H1 (cell line): ENCODE measurements around the gene ADSS2. TPM values are rescaled to one million over a fixed set of nuclear protein-coding genes. Genes with fewer than 3 reads are reported as not detected.

Experiments
- CTCF ChIA-PET: fragments of 300-600 bp; sonication (Branson Sonifier 250); formaldehyde crosslinking; loops from one replicate; lab custom pipeline; 2021; ENCODE audit not compliant: partially characterized antibody; lab: Charles Lee
- POLR2A ChIA-PET: fragments of 300-600 bp; sonication (Branson Sonifier 250); formaldehyde crosslinking; loops from one replicate; lab custom pipeline; 2021; ENCODE audit warnings: inconsistent platforms; ENCODE audit not compliant: partially characterized antibody; lab: Charles Lee
- DNase-seq, 2 experiments: peaks; one replicate each; pipeline versions ENCODE4 v3.0.0 to v3.0.0-alpha.2; 2010 to 2022; ENCODE audit warnings: low spot score in 2 of 2, low read depth in 1 of 2, mixed read lengths in 1 of 2
- FAIRE-seq: peaks from 2 replicates; lab custom pipeline; 2011; peaks lifted over from hg19 to GRCh38; lab: Jason Lieb, UNC
- H2AFZ ChIP-seq: 2 replicates; pipeline ENCODE4 v1.8.1; 2012; ENCODE audit warnings: low read length, inconsistent platforms
- H2AK5ac ChIP-seq: 2 replicates; pipeline ENCODE4 v1.6.1; 2013; ENCODE audit warnings: low read depth, low read length
- H2BK120ac ChIP-seq: replicated peaks from 2 replicates; pipeline ENCODE3; 2013; ENCODE audit warnings: low read depth, low read length, inconsistent platforms
- H2BK12ac ChIP-seq: 2 replicates; pipeline ENCODE4 v1.6.1; 2013; ENCODE audit warnings: low read depth, low read length
- H2BK15ac ChIP-seq: 2 replicates; pipeline ENCODE4 v1.6.1; 2013; ENCODE audit warnings: low read length
- H2BK20ac ChIP-seq: 2 replicates; pipeline ENCODE4 v1.6.1; 2013; ENCODE audit warnings: low read length
- H2BK5ac ChIP-seq: 2 replicates; pipeline ENCODE4 v1.6.1; 2013; ENCODE audit warnings: low read depth, low read length
- H3K14ac ChIP-seq: 2 replicates; pipeline ENCODE4 v1.6.1; 2013; ENCODE audit warnings: inconsistent platforms; ENCODE audit not compliant: insufficient read length
- H3K18ac ChIP-seq: 2 replicates; pipeline ENCODE4 v1.6.1; 2013; ENCODE audit warnings: low read length; ENCODE audit errors: extremely low read depth
- H3K23ac ChIP-seq: 2 replicates; pipeline ENCODE4 v1.6.1; 2013; ENCODE audit warnings: inconsistent platforms; ENCODE audit not compliant: insufficient read length
- H3K23me2 ChIP-seq: 2 replicates; pipeline ENCODE4 v1.6.1; 2013; ENCODE audit warnings: low read depth, low read length
- H3K27ac ChIP-seq: 2 replicates; pipeline ENCODE4 v1.6.1; 2011; ENCODE audit warnings: low read depth, low read length, inconsistent platforms
- H3K27me3 ChIP-seq, 4 experiments: replicated peaks in 1 of 4; 1 replicate in 1 of 4; 2 replicates in 3 of 4; pipeline versions ENCODE4 v1.6.1 to v1.8.1; 2011 to 2013; ENCODE audit warnings: low read length in 3 of 4, mild to moderate bottlenecking in 3 of 4, inconsistent platforms in 2 of 4, mixed read lengths in 2 of 4, moderate library complexity in 1 of 4; ENCODE audit not compliant: control insufficient read depth in 3 of 4, insufficient read depth in 3 of 4; ENCODE audit errors: extremely low read depth in 1 of 4
- H3K36me3 ChIP-seq, 4 experiments: 2 replicates each; pipeline versions ENCODE4 v1.6.1 to v1.8.1; 2011 to 2013; ENCODE audit warnings: mild to moderate bottlenecking in 4 of 4, low read length in 3 of 4, moderate library complexity in 2 of 4, control low read depth in 1 of 4, inconsistent platforms in 1 of 4; ENCODE audit not compliant: insufficient read depth in 4 of 4, control insufficient read depth in 2 of 4
- H3K4ac ChIP-seq: replicated peaks from 2 replicates; pipeline ENCODE3; 2013; ENCODE audit warnings: low read length, low read depth, mixed read lengths, inconsistent platforms; ENCODE audit not compliant: insufficient read length
- H3K4me1 ChIP-seq, 4 experiments: replicated peaks in 1 of 4; 1 replicate in 1 of 4; 2 replicates in 3 of 4; pipeline versions ENCODE4 v1.6.1 to v1.8.1; 2011 to 2013; ENCODE audit warnings: low read length in 3 of 4, inconsistent platforms in 2 of 4, mixed read lengths in 1 of 4; ENCODE audit not compliant: insufficient read depth in 4 of 4, control insufficient read depth in 3 of 4
- H3K4me2 ChIP-seq, 2 experiments: 2 replicates each; pipeline versions ENCODE4 v1.6.1 to v1.8.1; 2011 to 2013; ENCODE audit warnings: low read depth in 2 of 2, low read length in 2 of 2, control low read depth in 1 of 2, inconsistent platforms in 1 of 2, mild to moderate bottlenecking in 1 of 2; ENCODE audit not compliant: insufficient read depth in 1 of 2
- H3K4me3 ChIP-seq, 4 experiments: fragments of 200-600, 300-600 bp in 1 of 4; sonication (generic), shearing (Covaris generic), sonication (Bioruptor Twin) in 1 of 4; 2 replicates each; pipeline versions ENCODE4 v1.5.1 to v1.8.1; 2011 to 2016; ENCODE audit warnings: low read length in 4 of 4, low read depth in 3 of 4, control low read depth in 2 of 4, inconsistent platforms in 2 of 4, mild to moderate bottlenecking in 2 of 4, mixed read lengths in 1 of 4, moderate library complexity in 1 of 4; ENCODE audit not compliant: insufficient read depth in 2 of 4; ENCODE audit errors: extremely low read depth in 1 of 4
- H3K56ac ChIP-seq: replicated peaks from 2 replicates; pipeline ENCODE3; 2013; ENCODE audit warnings: low read depth, mild to moderate bottlenecking, mixed read lengths, low read length, inconsistent platforms; ENCODE audit not compliant: insufficient read length
- H3K79me1 ChIP-seq: 2 replicates; pipeline ENCODE4 v1.6.1; 2013; ENCODE audit warnings: low read depth, low read length, control low read depth
- H3K79me2 ChIP-seq, 2 experiments: 2 replicates each; pipeline versions ENCODE4 v1.6.1 to v1.8.1; 2012 to 2013; ENCODE audit warnings: low read length in 2 of 2, mild to moderate bottlenecking in 2 of 2, inconsistent platforms in 1 of 2; ENCODE audit not compliant: insufficient read depth in 2 of 2, control insufficient read depth in 1 of 2
- H3K9ac ChIP-seq, 4 experiments: replicated peaks in 1 of 4; 1 replicate in 1 of 4; 2 replicates in 3 of 4; pipeline versions ENCODE4 v1.6.1 to v1.8.1; 2011 to 2013; ENCODE audit warnings: low read depth in 3 of 4, low read length in 3 of 4, control low read depth in 2 of 4, mild to moderate bottlenecking in 2 of 4, moderate library complexity in 2 of 4, inconsistent platforms in 1 of 4; ENCODE audit errors: extremely low read depth in 1 of 4
- H3K9me3 ChIP-seq, 2 experiments: 2 replicates each; pipeline versions ENCODE4 v1.6.1 to v1.8.1; 2012 to 2013; ENCODE audit warnings: mild to moderate bottlenecking in 2 of 2, moderate library complexity in 2 of 2, control low read depth in 1 of 2, inconsistent platforms in 1 of 2, low read depth in 1 of 2, low read length in 1 of 2, mixed read lengths in 1 of 2; ENCODE audit not compliant: insufficient read depth in 2 of 2
- H4K20me1 ChIP-seq, 2 experiments: replicated peaks in 1 of 2; 2 replicates each; pipeline versions ENCODE3 to v1.8.1; 2011 to 2013; ENCODE audit warnings: inconsistent platforms in 2 of 2, low read length in 2 of 2, mild to moderate bottlenecking in 1 of 2; ENCODE audit not compliant: insufficient read depth in 2 of 2, control insufficient read depth in 1 of 2
- H4K5ac ChIP-seq: 2 replicates; pipeline ENCODE4 v1.6.1; 2013; ENCODE audit warnings: low read length, low read depth, mixed read lengths, inconsistent platforms; ENCODE audit not compliant: insufficient read length
- H4K8ac ChIP-seq: 2 replicates; pipeline ENCODE4 v1.8.0; 2013; ENCODE audit warnings: mild to moderate bottlenecking, moderate library complexity, low read length, inconsistent platforms; ENCODE audit not compliant: insufficient read depth; ENCODE audit errors: extremely low read depth
- H4K91ac ChIP-seq: replicated peaks from 2 replicates; pipeline ENCODE3; 2013; ENCODE audit warnings: low read length, mixed read lengths, inconsistent platforms; ENCODE audit not compliant: insufficient read length
- ASH2L ChIP-seq: fragments of 200-600, 300-600 bp; sonication (generic); IDR thresholded peaks from one replicate; pipeline ENCODE4 v1.7.1; 2017; ENCODE audit warnings: low read length
- BACH1 ChIP-seq: IDR thresholded peaks from 2 replicates; pipeline ENCODE4 v1.6.1; 2012; ENCODE audit warnings: low read length, improper control_type of control experiment
- CHD2 ChIP-seq: IDR thresholded peaks from 2 replicates; pipeline ENCODE4 v1.6.1; 2012; ENCODE audit warnings: low read length, improper control_type of control experiment
- EGR1 ChIP-seq: IDR thresholded peaks from 2 replicates; pipeline ENCODE4 v1.6.1; 2011; ENCODE audit warnings: low read depth, low read length, borderline replicate concordance
- GTF2F1 ChIP-seq: IDR thresholded peaks from 2 replicates; pipeline ENCODE4 v1.6.1; 2012; ENCODE audit warnings: low read depth, low read length, improper control_type of control experiment, borderline replicate concordance
- PHF8 ChIP-seq: fragments of 200-600 bp; sonication (generic); conservative IDR thresholded peaks from 2 replicates; pipeline ENCODE4 v1.7.1; 2012; ENCODE audit warnings: low read depth, mild to moderate bottlenecking, inconsistent platforms, low read length, moderate library complexity
- POLR2A ChIP-seq, 2 experiments: IDR thresholded peaks; 1 replicate in 1 of 2; 2 replicates in 1 of 2; pipeline ENCODE4 v1.6.1; 2011; ENCODE audit warnings: low read depth in 2 of 2, low read length in 2 of 2, mild to moderate bottlenecking in 2 of 2; ENCODE audit errors: control extremely low read depth in 1 of 2
- RBBP5 ChIP-seq: IDR thresholded peaks from 2 replicates; pipeline ENCODE4 v1.7.1; 2012; ENCODE audit warnings: low read depth, mild to moderate bottlenecking, inconsistent platforms, low read length, moderate library complexity, borderline replicate concordance
- RNF2 ChIP-seq: fragments of 200-900, 300-1000 bp; sonication (generic); IDR thresholded peaks from 2 replicates; pipeline ENCODE4 v1.7.1; 2016; ENCODE audit warnings: borderline replicate concordance, low read depth, mild to moderate bottlenecking, antibody characterized with exemption, low read length; ENCODE audit not compliant: poor library complexity, severe bottlenecking; ENCODE audit errors: missing control alignments
- RXRA ChIP-seq: IDR thresholded peaks from 2 replicates; pipeline ENCODE4 v1.6.1; 2011; ENCODE audit warnings: low read depth, mild to moderate bottlenecking, low read length, moderate library complexity; ENCODE audit not compliant: insufficient read depth
- SP4 ChIP-seq: IDR thresholded peaks from 2 replicates; pipeline ENCODE4 v1.6.1; 2012; ENCODE audit warnings: low read length, inconsistent platforms
- ZNF274 ChIP-seq: IDR thresholded peaks from 2 replicates; pipeline ENCODE4 v1.7.0; 2012; ENCODE audit warnings: low read length, borderline replicate concordance; ENCODE audit errors: extremely low read depth
- WGBS, 2 experiments: shearing (Covaris generic) in 1 of 2; methylation state at CpG; one replicate each; pipeline versions ENCODE4 v1.1.6 to v1.1.7; 2013 to 2015; ENCODE audit warnings: low lambda C conversion rate in 2 of 2, mixed read lengths in 2 of 2, inconsistent platforms in 1 of 2, low coverage in 1 of 2, missing lambda C conversion rate in 1 of 2; ENCODE audit not compliant: insufficient replicate concordance in 2 of 2, insufficient coverage in 1 of 2, insufficient read length in 1 of 2; ENCODE audit errors: extremely low coverage in 1 of 2, missing lambda C conversion rate in 1 of 2; 5-methylcytosine and 5-hydroxymethylcytosine counted together
- polyA plus RNA-seq, 7 experiments: library from polyadenylated mRNA; depleted of rRNA in 3 of 7; stranded (reverse) in 5 of 7; unstranded in 2 of 7; fragments of >200 nt in 5 of 7; fragments of 200-250 nt in 2 of 7; gene quantifications; 1 replicate in 5 of 7; 2 replicates in 1 of 7; 4 replicates in 1 of 7; pipeline versions ENCODE4 v1.2.1 to v1.2.3, GENCODE V29; 2011 to 2013; ENCODE audit warnings: missing spikeins in 2 of 7, mixed read lengths in 2 of 7
- total RNA-seq: library from RNA; stranded (reverse); fragmentation: NEBNext Ultra II Directional; extraction: Animal tissue kit (Norgen Biotek cat#: 25700); gene quantifications from 2 replicates; pipeline ENCODE4 v1.2.1, GENCODE V29; 2021
- TF ChIP-seq, protein P1 (sequence below): IDR thresholded peaks from 2 replicates; pipeline ENCODE4 v1.6.1; 2011; ENCODE audit warnings: low read length, improper control_type of control experiment

ADSS2 gene
- total and polyA plus RNA-seq, 2 of the 8 experiments (the other 6 are each of a cell fraction or from before 2014, with no cell fraction given): 29.8 to 108 TPM

DNA sequence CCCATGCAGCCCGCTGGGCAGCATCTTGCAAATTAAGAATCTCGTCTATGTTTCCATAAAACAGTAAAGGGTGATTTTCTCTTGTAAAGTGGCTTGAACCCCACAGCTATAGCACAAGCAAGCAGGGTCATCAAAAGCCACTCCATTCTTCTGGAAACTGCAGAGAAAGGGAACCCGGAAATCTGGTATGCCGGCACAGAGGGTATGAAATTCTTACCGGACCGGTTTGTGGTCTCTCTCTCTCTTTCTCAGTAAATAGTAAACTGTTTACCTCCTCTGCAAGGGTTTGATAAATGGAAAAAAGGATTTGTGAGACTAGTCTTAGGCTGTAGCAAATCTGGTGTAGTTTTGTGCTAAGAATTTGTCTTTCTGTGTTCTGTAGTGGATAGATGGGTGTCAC, 2.7 kb upstream of the ADSS2 start:
- Histone ChIP-seq H3K27ac (no peak overlapping the region), H2BK15ac (no peak overlapping the region), H3K79me1 (no peaks in the 10 kb centered on the region), H2AFZ (no peak overlapping the region; the same call in 1 of the 2 replicates), H4K5ac (no peak overlapping the region), H3K4me1 (peaks cover 1 to 19% (median 16%) of the 10 kb centered on the region in 4 experiments; a peak in 4 of 7 replicates), H3K4me2 (0 out of 4 replicates have a peak overlapping the region, but pooled peaks of 1 of the 2 experiments have one; percentile 28), H2BK20ac (no peak overlapping the region), H2BK120ac (no peak overlapping the region), H3K27me3 (no peaks in the 10 kb centered on the region), H4K20me1 (peaks cover 0 to 3% of the 10 kb centered on the region in 2 experiments), H3K4me3 (0 out of 8 replicates have a peak overlapping the region, but pooled peaks of 1 of the 4 experiments have one; percentile 2), H3K23me2 (peaks cover 2% of the 10 kb centered on the region; the same call in 1 of the 2 replicates), H3K18ac (peak overlapping the region; percentile 9; the same call in 1 of the 2 replicates), H3K23ac (no peak overlapping the region), H3K9ac (no peak overlapping the region), H3K56ac (no peak overlapping the region), H3K9me3 (no peaks in the 10 kb centered on the region), H3K79me2 (peaks cover 5 to 19% of the 10 kb centered on the region in 2 experiments), H4K91ac (no peak overlapping the region), H3K14ac (no peak overlapping the region), H4K8ac (no peak overlapping the region), H2BK12ac (0 out of 2 replicates have a peak overlapping the region, but pooled peaks have one; percentile 55), H3K36me3 (peaks cover 0 to 9% (median 0%) of the 10 kb centered on the region in 4 experiments; a peak in 1 of 8 replicates), H3K4ac (no peak overlapping the region), H2AK5ac (no peak overlapping the region), H2BK5ac (peak overlapping the region; percentile 42; the same call in 1 of the 2 replicates)
- CTCF ChIA-PET: no interaction called here
- no peak for DNase-seq
- no peak for FAIRE-seq
- POLR2A ChIA-PET: interaction anchor here (0.6 kb wide), 1 partner anchor 22 kb away, joined by 3 read pairs; no protein-coding TSS in a partner anchor
- WGBS, 2 experiments: 49% methylated on average over 6 of the region's 6 CpGs; no CpG with 5 or more reads in 1 of the 2 experiments
- TF ChIP-seq RBBP5 (peak; percentile 73; the same call in 1 of the 2 replicates), ASH2L (peak; percentile 44), EGR1 (no peak), POLR2A (IDR thresholded peaks at IDR 0.05; ENCODE audit: control extremely low read depth in 1 of 2, low read depth in 2 of 2, low read length in 2 of 2) (no peak), GTF2F1 (no peak), ZNF274 (no peak), RXRA (no peak), SP4 (no peak), RNF2 (no peak), BACH1 (no peak), PHF8 (no peak), CHD2 (no peak)
- TF ChIP-seq, protein P1, sequence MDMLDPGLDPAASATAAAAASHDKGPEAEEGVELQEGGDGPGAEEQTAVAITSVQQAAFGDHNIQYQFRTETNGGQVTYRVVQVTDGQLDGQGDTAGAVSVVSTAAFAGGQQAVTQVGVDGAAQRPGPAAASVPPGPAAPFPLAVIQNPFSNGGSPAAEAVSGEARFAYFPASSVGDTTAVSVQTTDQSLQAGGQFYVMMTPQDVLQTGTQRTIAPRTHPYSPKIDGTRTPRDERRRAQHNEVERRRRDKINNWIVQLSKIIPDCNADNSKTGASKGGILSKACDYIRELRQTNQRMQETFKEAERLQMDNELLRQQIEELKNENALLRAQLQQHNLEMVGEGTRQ: no peak
